Epithelial cell of proximal tubule (primary cell): ENCODE measurements around the gene FAM177B. TPM values are rescaled to one million over a fixed set of nuclear protein-coding genes. Genes with fewer than 3 reads are reported as not detected.
"Not testable (repeated sequence)": the region's sequence is repeated elsewhere in the genome, so short reads cannot be mapped to it uniquely, and the experiment has no call there.

Source experiments
- DNase-seq: peaks from one replicate; pipeline ENCODE4 v3.0.0-alpha.2; 2011; ENCODE audit warnings: low read depth
- H3K4me3 ChIP-seq: 2 replicates; pipeline ENCODE4 v1.5.1; 2011; ENCODE audit warnings: low read depth, mild to moderate bottlenecking, low read length
- total RNA-seq: library from RNA; depleted of rRNA; stranded (reverse); fragments of >200 nt; gene quantifications from 2 replicates; pipeline ENCODE4 v1.2.3, GENCODE V29; 2015
- TF ChIP-seq, protein P1 (sequence below): conservative IDR thresholded peaks from 2 replicates; pipeline ENCODE4 v1.5.1; 2012; ENCODE audit warnings: low read depth, mild to moderate bottlenecking, low read length

FAM177B gene
- total RNA-seq, 1 donor from 2014 or later, result not detected

DNA sequence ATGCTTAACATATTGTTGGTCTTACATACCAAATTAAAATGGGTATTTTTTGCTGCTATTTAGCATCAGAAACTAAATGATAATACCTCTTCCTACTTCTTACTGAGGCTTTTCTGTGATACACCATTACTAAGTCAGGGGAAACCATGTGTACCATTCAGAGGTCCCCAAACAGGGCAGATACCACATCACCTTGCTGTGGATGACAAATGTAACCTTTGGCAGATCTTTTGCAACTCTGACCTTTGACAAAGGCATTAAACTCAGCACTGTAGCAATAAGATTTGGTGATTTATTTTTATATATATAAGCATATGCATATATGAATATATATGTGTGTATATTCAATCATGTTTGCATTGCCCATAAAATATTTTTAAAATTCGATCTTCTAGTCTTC, 2.9 kb downstream of the FAM177B start:
- no peak overlapping the region for H3K4me3 ChIP-seq
- TF ChIP-seq, protein P1, sequence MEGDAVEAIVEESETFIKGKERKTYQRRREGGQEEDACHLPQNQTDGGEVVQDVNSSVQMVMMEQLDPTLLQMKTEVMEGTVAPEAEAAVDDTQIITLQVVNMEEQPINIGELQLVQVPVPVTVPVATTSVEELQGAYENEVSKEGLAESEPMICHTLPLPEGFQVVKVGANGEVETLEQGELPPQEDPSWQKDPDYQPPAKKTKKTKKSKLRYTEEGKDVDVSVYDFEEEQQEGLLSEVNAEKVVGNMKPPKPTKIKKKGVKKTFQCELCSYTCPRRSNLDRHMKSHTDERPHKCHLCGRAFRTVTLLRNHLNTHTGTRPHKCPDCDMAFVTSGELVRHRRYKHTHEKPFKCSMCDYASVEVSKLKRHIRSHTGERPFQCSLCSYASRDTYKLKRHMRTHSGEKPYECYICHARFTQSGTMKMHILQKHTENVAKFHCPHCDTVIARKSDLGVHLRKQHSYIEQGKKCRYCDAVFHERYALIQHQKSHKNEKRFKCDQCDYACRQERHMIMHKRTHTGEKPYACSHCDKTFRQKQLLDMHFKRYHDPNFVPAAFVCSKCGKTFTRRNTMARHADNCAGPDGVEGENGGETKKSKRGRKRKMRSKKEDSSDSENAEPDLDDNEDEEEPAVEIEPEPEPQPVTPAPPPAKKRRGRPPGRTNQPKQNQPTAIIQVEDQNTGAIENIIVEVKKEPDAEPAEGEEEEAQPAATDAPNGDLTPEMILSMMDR, result no peak
- no peak for DNase-seq

DNA sequence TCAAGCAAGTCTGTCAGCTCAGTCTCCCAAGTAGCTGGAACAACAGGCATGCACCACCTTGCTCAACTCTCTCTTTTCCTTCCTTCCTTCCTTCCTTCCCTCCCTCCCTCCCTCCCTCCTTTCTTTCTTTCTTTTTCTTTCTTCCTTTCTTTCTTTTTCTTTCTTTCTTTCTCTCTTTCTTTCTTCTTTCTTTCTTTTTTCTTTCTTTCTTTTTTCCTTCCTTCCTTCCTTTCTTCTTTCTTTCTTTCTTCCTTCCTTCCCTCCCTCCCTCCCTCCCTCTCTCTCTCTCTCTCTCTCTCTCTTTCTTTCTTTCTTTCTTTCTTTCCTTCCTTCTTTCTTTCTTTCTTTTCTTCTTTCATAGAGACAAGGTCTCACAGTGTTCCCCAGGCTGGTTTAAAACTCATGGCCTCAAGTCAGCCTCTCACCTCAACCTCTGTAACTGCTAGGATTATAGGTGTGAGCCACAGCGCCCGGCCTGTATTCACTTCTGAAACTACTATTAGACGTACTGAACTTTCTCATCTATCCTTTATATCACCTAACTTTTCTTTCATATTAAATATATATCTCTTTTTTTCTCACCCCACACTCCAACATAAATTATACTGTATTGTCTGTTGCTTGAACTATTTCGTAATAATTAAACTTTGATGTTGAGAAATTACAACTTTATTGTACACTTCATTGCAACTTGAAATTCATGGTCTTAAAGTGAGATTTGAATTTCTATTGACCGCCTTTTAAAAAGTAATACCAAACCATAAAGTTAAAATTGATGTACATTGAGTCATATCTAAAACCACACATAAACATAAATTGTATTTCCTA, 4.8 kb downstream of the FAM177B start:
- DNase-seq, H3K4me3 ChIP-seq: not testable (repeated sequence)

DNA sequence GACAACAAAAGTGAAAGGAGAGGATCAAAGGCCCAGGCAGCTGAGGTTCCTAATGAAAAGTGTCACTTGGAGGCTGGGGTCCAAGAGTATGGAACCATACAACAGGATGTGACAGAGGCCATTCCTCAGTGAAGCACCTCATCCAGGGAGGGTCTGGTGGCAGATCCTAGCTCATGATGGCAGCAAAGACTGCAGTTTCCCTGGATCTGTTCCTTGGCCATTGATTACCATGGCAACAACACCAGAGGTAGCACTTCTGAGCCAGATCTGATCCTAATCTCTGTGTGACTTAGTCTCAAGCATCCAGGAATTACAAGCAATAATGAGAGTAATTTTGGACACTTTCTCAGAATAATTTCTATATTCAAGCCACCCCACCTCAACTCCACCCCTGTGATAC, 12.9 kb downstream of the FAM177B start:
- no peak for DNase-seq
- TF ChIP-seq, protein P1, result peak; percentile 15
- H3K4me3 ChIP-seq, result no peak overlapping the region

DNA sequence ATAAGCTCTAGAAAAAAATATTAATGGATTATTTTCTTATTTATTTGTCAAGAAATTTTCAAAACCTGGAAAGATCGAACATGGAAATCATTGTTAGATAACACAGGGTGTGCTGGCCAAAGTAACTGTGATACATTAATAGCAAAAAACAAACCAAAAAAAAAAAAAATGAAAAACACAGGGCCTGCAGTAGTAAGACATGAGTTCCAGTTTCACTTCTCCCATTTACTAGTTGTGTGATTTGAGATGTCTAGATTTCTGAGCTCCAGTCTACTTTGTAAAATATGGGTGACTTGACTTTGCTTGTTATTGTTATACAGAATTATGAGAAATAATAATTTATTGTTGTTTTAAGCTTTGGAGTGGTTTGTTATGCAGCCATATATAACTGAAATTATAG, 13.6 kb downstream of the FAM177B start:
- DNase-seq, result no peak
- TF ChIP-seq, protein P1, result no peak
- no peak overlapping the region for H3K4me3 ChIP-seq

DNA sequence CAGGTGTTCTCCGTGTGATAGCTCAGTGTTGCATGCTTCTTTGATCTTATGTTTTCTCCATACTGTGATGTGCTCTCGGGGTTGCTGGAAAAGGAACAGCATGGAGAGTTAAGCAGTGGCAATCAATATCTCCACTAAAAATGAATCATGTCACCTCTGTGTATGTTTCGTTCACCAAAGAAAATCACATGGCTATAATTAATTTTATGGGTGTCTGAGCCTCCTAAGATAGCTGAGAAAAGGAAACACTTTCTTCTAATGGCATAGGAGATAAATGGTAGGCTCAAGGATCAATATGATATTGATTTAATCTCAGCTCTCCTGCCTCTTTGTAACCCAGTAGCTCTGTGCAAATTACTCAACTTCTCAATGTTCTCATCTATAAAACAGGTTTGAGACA, 14.3 kb downstream of the FAM177B start:
- DNase-seq, result no peak
- TF ChIP-seq, protein P1, result no peak
- H3K4me3 ChIP-seq, result no peak overlapping the region

DNA sequence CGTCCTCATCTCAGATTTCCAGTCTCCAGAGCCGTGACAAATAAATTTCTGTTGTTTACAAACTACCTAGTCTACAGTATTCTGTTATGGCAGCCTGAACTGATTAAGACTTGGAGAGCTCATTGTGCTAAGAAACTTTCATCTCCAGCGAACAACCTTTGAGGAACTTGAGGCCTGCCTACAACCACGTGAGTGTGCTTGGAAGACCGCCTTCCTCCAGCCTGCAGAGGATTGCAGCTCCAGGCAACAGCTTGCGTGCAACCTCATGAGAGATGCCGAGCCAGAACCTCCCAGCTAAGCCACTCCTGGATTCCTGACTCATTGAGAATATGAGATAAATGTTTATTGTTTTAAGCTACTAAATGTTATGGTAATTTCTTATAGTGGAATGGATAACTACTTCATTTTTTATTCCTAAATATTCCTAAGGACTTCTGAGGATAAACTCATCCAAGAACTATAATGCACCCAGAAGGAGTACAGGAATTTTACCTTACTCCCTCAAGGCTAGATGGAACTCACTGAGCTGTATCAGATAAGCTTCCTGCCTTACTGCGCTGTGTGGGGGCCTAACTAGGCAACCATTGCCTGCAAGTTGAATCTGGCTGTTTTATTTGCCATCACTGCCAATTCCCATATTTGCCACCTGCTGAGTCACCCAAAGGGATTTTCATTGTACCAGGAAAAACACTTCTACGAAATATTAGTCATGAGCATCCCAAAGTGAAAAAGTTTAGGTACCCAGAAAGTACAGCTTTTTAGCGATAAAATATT, 17.6 kb downstream of the FAM177B start:
- peak; percentile 36 for DNase-seq
- no peak overlapping the region for H3K4me3 ChIP-seq
- TF ChIP-seq, protein P1, result no peak

DNA sequence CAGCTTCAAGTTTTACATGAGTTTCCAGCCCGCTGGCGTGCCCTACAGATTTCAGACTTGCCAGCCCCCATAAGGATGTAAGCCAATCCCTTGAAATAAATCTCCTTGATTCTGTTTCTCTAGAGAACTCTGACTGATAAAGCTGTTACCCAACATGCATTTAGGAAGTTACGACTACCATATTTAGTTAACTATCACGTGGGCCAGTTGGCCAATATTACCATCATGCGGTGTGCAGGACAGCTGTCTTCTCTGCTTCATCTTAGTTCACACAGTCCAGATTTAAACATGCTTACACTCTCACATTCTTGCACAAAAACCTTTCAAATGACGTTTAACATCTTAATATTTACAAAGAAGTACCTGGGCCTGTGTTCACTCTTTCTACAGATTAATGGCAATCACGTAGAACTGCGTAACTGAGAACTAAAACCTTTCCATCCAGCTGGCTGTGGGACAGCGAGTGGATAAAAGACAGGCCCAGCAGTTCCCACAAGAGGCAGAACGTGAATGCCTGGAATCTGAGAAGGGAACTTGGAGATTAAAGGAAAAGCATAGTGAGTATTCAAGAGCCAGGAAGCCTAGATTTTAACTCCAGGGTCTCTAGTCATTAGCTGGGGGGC, 20.8 kb downstream of the FAM177B start:
- TF ChIP-seq, protein P1, result no peak
- DNase-seq, result no peak
- H3K4me3 ChIP-seq, result no peak overlapping the region
